Measurements from ENCODE around the gene ZDHHC17.

ZDHHC17 gene

DNA sequence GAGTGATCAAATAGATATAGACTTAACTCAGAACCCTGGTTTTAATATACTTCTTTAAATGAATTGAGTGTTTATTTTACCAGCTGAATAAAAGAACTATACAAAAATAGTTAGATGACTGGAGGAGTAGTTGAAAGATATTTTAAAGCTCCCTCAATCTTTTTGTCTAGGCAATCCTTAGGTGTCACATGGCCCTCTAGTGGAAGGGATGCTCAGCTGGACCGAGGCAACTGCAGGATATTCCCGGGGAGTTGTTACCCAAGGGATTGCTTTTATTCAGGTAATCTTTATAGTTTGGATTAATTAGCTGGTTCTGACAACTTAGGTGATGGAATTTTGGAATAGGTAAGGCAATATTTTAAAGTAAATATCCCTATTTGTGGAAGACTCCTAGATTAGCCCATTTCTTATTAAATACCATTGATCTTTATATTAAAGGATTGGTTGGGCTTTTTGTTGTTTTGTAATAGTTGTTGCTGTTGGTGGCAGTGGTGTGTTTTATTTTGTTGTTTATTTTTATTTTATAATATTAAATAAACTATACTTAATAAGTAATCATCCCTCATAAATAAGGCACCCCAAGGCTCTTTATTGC is 57.1 kb downstream of the ZDHHC17 start:
- no peak for DNase-seq (ENCODE audit: low read depth in 2 of 2)

DNA sequence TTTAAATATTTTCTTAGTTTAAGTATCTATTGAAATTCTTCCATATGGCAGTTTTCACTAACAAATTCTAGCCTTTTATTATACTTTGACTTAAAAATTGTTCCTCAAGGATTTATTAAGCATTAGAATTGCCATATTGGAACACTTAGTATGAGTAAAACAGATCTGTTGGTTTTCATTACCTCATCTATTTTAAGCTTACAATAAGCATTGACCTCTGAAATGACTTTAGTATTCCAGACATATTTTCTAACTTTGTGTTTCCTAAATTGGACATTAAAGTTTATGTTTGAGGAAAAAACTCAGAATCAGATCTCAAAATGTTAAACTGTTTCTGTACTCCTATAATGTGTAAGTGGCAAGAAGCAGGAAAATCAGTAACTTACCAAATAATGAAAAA is 66.5 kb downstream of the ZDHHC17 start:
- DNase-seq (ENCODE audit: low read depth in 2 of 2) = no peak

GRCh38 chr12:76836633-76837032 is 72.7 kb downstream of the ZDHHC17 start:
- no peak for DNase-seq (ENCODE audit: low read depth in 2 of 2)

DNA sequence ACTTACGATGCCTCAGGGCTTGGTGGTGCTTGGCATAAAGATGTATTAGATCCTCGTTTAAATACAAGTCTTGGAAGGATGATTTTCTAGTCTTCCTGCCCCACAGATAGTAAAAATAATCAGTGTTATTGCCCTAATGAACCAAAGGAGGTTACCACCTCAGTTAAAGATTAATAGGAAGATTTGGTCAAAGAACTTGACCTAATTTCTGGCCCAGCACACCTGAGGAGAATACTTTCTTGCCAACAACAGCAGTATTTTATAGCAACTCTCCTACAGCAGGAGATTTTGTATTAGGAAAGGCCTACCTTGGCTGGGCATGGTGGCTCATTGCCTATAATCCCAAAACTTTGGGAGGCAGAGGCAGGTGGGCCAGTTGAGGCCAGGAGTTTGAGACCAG is 83.3 kb downstream of the ZDHHC17 start:
- DNase-seq (ENCODE audit: low read depth in 2 of 2) = no peak

DNA sequence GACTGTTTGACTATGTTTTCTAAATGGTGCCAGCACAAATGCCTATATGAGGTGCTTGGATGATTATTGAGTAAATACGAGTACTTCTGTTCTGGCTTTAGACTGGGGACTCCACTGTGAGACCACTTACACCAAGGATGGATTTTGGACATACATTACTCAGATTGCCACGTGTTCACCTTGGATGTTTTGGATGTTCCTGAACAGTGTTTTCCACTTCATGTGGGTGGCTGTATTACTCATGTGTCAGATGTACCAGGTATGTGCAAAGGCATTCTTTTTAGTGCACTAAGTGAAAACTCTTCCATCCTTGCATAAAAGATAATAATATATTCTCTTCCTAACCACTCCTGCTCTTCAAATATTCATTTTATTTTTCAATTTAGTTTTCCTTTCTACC is 84.2 kb downstream of the ZDHHC17 start:
- DNase-seq (ENCODE audit: low read depth in 2 of 2) = no peak

GRCh38 chr12:76852106-76852505 is 88.2 kb downstream of the ZDHHC17 start:
- no peak for DNase-seq (ENCODE audit: low read depth in 2 of 2)

- no peak for DNase-seq (ENCODE audit: low read depth in 2 of 2)
Measured at GRCh38 chr12:76855271-76855670, 91.4 kb downstream of the ZDHHC17 start.

DNA sequence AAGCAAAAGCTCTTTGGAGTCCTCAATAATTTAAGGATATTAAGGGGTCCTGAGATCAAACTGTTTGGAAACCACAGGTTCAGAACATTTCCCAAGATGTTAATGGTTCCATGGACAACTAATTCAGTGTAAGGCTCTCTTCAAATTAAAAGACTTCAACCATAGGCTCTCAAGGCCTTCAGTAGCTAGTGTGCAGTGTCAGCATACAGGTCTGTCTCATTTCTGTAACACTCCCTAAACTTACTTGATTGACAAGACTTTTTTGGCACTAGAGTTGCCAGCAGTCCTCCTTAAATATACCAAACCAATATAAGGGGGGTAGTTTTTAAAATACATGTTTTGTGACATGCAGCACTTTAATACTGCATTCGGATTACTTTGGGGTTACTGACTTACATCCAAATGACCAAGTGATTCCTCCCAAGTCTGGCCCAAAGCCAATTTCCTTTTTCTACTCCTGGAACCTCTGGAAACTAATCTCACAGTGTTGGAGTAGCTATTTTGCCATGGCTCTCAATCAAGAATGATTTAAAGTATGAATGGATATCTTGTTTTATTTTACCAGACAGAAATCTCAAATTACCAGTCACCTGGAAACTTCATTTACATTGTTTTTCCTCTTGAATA is 92.2 kb downstream of the ZDHHC17 start:
- DNase-seq (ENCODE audit: low read depth in 2 of 2) = no peak

GRCh38 chr12:76859611-76860010 is 95.7 kb downstream of the ZDHHC17 start:
- no peak for DNase-seq (ENCODE audit: low read depth in 2 of 2)

DNA sequence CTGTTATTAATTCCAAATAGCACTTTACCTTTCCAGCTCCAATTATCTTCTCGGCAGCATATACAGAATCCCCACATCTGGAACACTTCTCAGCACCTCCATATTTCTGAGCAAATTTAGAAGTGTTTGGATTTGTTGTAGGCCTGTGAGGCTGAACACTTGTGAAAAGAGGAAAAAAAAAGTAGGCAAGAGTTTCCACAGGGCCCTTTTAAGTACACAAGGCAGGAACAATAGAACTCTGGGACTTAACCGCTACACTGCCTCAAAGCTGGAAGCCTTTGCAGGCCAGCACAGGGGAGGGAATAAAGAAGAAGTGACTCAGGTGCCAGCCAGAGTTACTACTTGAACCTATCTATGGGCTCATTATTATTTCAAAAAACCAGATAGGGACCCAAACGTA is 96.3 kb downstream of the ZDHHC17 start:
- no peak for DNase-seq (ENCODE audit: low read depth in 2 of 2)

- no peak for DNase-seq (ENCODE audit: low read depth in 2 of 2)
Measured at GRCh38 chr12:76863005-76863670, 99.2 kb downstream of the ZDHHC17 start.

GRCh38 chr12:76863837-76864236 is 99.9 kb downstream of the ZDHHC17 start:
- DNase-seq (ENCODE audit: low read depth in 2 of 2) = no peak

DNA sequence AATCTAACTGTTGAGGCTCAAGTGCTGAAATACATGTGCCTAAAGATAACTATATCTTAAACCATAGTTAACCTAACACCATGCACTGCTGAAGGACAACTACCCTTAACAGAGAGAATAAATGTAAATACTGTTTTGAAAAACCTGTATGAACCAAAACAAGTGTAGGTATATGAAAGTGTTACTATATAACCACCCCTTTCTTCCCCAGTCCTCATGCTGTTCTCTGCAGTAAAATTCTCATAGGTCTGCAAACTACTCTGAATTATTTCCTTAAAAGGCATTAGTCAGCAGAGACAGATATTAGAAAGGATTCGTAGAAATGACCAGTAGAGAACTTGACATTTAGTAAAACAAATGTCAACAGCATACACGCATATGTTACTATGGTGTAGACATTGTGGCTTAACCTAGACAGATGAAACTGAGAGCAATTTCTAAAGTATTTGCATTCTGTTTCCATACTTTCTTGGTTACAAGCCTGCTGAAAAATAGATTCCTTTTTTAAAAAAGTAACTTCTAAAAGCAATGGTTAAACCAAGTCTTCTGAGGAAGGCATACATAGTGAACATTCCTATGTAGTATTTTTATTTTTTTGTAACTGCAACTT is 101.0 kb downstream of the ZDHHC17 start:
- no peak for DNase-seq (ENCODE audit: low read depth in 2 of 2)

GRCh38 chr12:76866151-76866567 is 102.2 kb downstream of the ZDHHC17 start:
- no peak for DNase-seq (ENCODE audit: low read depth in 2 of 2)

DNA sequence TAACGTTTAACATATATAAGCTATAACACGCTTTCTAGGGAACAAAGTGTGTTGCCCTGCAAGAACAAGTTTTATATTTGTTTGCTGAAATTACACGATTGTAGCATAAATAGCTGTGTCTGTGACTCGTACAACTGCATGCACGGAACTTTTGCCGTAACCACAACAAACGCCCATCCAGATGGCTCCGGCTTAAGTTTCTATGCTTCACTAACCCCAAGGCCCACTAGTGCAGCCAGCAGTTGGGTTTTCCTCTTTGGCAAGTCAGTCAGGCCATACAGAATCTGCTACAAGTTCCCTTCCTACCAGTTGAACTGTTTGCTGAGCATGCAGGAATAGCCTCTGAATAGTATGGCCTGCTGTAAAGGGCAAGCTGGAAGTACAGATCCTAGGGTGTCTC is 102.8 kb downstream of the ZDHHC17 start:
- DNase-seq (ENCODE audit: low read depth in 2 of 2) = no peak

DNA sequence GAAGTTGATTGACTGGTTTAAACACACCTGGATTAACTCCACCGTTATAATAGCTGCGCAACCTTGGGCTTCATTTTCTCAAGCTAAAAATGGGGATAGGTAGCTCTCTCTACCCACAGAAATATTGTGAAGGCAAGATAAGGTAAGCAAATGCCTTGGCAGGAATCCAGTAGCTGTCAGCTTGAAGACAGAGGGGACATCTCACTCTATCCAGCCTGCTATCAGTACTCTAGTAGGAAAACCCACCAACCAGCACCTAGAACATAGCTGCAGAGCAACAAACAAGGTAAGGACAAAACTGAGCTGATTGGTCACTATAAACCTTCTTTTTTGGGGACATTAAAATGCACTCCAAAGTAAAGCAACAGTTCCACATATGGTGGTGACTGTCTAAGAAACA is 107.2 kb downstream of the ZDHHC17 start:
- DNase-seq (ENCODE audit: low read depth in 2 of 2) = no peak

DNA sequence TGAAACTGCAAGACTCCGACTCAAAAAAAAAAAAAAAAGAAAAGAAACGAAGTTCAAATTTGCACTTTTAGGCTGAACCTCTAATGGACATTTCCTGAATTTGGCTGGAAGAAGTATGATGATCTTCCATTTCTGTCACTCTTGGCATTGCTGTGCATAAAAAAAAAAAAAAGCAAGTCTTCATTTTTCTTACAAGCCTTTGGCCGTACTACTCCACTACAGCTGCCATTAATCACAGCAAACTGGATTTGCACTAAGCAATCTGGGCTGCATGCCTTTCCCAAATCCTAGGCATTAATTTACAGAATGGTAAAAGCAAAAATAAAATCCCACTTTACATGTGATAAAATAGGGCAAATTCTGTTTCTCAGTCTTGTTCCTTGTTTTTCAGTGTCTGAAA is 107.8 kb downstream of the ZDHHC17 start:
- no peak for DNase-seq (ENCODE audit: low read depth in 2 of 2)

- DNase-seq (ENCODE audit: low read depth in 2 of 2) = no peak
Measured at GRCh38 chr12:76872415-76872814, 108.5 kb downstream of the ZDHHC17 start.

- DNase-seq (ENCODE audit: low read depth in 2 of 2) = no peak
Measured at GRCh38 chr12:76874027-76874426, 110.1 kb downstream of the ZDHHC17 start.

- DNase-seq (ENCODE audit: low read depth in 2 of 2) = no peak
Measured at GRCh38 chr12:76874491-76875190, 110.7 kb downstream of the ZDHHC17 start.

DNA sequence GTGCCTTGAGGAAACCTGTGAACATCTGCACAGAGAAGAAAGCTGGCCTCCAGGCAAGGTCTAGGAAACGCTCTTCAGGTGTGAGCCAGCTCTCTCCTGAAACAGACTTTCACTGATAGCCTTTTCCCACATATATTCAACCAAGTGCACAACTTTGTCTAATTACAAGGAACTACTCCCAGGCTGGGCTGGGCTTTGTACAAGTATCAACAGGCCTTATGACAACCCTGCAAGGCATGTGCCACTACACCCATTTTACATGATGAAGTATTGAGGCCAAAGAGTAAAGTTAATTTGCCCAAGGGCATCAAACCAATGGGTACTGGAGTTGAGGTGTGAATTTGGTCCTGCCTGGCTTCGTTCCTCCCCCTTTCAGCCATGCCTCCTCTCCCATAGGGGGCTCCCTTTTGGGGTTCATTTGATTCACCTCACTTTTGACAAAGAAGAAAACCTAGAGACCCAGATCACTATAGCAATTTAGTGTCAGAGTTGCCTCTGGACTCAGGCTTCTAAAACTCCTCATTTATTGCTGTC is 112.8 kb downstream of the ZDHHC17 start:
- no peak for DNase-seq (ENCODE audit: low read depth in 2 of 2)

Measured in stimulated activated CD4-positive, alpha-beta T cell treated with anti-CD3 and anti-CD28 coated beads, Interleukin-15, amount 100 ng/mL, for 48 hours (primary cell).